ENCODE data around the gene CPVL. TPM values are rescaled to one million over a fixed set of nuclear protein-coding genes. Genes with fewer than 3 reads are reported as not detected.

The CPVL gene
- total and polyA plus RNA-seq, 2 experiments from 2014 or later: 31.9 to 37.8 TPM

- ATAC-seq (no peak), DNase-seq (ENCODE audit: low spot score) (no peak)
- Mint-ChIP-seq H3K27me3 (ENCODE audit: insufficient read depth, low read depth, poor library complexity) (no peaks in the 10 kb centered on the region), H3K4me1 (peaks cover 4% of the 10 kb centered on the region; the same call in 2 of the 3 replicates), H3K4me3 (no peak overlapping the region), H3K36me3 (ENCODE audit: low read depth) (peaks cover 4% of the 10 kb centered on the region; the same call in 1 of the 3 replicates), H3K27ac (no peak overlapping the region), H3K9me3 (peaks cover under 1% of the 10 kb centered on the region; the same call in 1 of the 3 replicates)
- Histone ChIP-seq H3K36me3 (ENCODE audit: insufficient read depth) (no peaks in the 10 kb centered on the region), H3K9me2 (ENCODE audit: insufficient read depth) (no peaks in the 10 kb centered on the region), H3K27me3 (ENCODE audit: insufficient read depth) (no peaks in the 10 kb centered on the region), H3K4me3 (no peak overlapping the region), H3K4me1 (ENCODE audit: insufficient read depth) (peaks cover 11% of the 10 kb centered on the region), H3K79me2 (replicated peaks; ENCODE audit: insufficient read depth) (no peaks in the 10 kb centered on the region), H3K27ac (ENCODE audit: low read depth) (no peak overlapping the region), H3F3A (replicated peaks; ENCODE audit: low read depth) (no peaks in the 10 kb centered on the region), H3K4me2 (no peak overlapping the region), H4K20me1 (replicated peaks; ENCODE audit: insufficient read depth) (no peaks in the 10 kb centered on the region), H2AFZ (no peak overlapping the region)
- TF ChIP-seq EZH2phosphoT487 (IDR thresholded peaks at IDR 0.05; ENCODE audit: unreplicated experiment) (no peak), ZNF462 (CRISPR knock-in tag; IDR thresholded peaks at IDR 0.05) (no peak), CTCF (conservative IDR thresholded peaks at IDR 0.05; ENCODE audit: low read depth in 2 of 2) (no peak), ZNF331 (CRISPR knock-in tag; IDR thresholded peaks at IDR 0.05; ENCODE audit: low read depth) (no peak), POLR2AphosphoS5 (IDR thresholded peaks at IDR 0.05; ENCODE audit: low read depth) (no peak), STAT1 (IDR thresholded peaks at IDR 0.05; ENCODE audit: unreplicated experiment) (no peak), JUNB (IDR thresholded peaks at IDR 0.05; ENCODE audit: unreplicated experiment) (no peak), CREB1 (CRISPR knock-in tag; IDR thresholded peaks at IDR 0.05; ENCODE audit: low read depth) (no peak), REST (IDR thresholded peaks at IDR 0.05; ENCODE audit: unreplicated experiment) (no peak), EZH2 (IDR thresholded peaks at IDR 0.05; ENCODE audit: low read depth, unreplicated experiment) (no peak), NANOG (IDR thresholded peaks at IDR 0.05; ENCODE audit: borderline replicate concordance) (no peak)
Measured at GRCh38 chr7:29008590-29008989, 137.7 kb downstream of the CPVL start.
